Tongue (tissue), 2 donors: ENCODE results near the gene MEGF10. TPM values are rescaled to one million over a fixed set of nuclear protein-coding genes. Genes with fewer than 3 reads are reported as not detected.
"Not testable (repeated sequence)": the region's sequence is repeated elsewhere in the genome, so short reads cannot be mapped to it uniquely, and the experiment has no call there.

Source experiments
- DNase-seq: peaks from one replicate; pipeline ENCODE4 v3.0.0-alpha.2; 2015
- total RNA-seq: library from RNA; depleted of rRNA; stranded (reverse); fragments of >200 nt; gene quantifications from one replicate; pipeline ENCODE4 v1.2.3, GENCODE V29; 2014

The MEGF10 gene
- total RNA-seq, 1 donor from 2014 or later = 59.6 TPM

DNA sequence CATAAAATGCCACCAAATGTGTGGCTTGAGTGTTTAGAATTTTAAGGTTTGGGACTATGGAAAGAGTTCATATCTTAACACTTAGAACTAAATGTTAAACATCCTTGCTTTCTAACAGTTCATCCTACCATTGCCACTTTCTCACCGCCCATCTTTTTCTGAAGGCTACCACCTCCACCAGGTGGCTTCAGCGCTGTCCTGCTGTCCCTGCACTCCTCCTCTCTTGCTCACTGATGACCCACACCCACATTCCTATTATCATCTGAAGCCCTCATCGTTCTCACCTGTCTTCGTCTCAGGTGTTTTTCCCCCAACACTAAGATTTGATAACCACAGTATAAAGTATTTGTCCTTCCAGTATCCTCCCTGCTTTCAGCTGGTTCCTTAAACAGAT is 7.4 kb downstream of the MEGF10 start:
- no peak for DNase-seq

DNA sequence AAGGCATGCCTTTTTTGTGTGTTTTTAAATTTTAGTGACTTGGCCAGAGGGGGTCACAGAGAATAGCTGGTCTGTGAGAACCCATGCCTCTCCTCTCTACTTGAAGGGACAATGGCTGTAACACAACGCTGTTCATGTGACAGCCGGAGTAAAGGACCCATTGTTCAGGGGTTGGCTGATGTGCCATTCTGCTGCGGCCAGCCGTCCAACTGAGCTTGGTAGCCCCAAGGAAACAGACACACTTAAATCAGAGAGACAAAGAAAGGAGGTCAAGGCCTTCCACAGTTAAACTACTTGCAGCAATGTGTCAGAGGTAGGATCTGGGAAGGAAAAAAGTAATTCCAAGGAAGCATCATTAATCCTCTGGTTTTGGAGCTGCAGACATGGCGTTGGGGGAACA is 8.1 kb downstream of the MEGF10 start:
- no peak for DNase-seq

DNA sequence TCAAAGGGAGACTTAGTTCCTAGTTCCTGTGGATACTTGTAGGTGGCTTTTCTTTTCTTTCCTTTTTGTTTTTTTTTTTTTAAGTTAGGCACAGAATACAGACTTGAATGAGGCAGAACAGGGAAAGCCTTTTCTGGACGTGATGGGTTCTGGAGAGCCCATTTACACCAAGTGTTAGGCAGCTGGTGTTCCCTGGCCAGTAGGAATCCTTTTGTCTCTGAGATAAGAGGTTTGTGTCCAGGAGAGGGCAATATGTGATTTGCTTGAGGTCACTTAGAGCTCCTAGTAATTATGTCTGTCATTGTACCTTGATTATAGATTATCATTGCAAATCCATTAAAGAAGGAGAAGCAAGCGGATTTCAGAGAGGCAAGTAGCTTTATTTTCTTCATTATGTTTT is 9.1 kb downstream of the MEGF10 start:
- no peak for DNase-seq

DNA sequence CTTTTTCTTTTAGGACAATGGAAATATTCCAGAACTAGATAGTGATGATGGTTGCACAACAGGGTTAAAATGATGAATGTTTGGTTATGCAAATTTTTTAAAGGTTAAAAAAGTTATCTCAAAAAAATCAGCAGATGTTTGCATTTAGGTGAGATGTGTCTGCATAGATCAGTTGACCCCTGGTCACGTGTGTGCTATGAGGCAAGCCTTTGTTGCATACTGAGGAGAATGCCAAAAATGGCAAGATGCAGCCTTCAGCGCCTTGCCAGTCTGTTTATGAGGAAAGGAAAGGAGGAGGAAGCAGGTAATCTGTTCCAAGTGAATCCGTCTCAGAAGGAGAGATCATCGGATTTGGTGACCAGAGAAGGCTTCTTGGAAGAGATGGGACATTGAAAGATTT is 11.9 kb downstream of the MEGF10 start:
- DNase-seq = no peak

DNA sequence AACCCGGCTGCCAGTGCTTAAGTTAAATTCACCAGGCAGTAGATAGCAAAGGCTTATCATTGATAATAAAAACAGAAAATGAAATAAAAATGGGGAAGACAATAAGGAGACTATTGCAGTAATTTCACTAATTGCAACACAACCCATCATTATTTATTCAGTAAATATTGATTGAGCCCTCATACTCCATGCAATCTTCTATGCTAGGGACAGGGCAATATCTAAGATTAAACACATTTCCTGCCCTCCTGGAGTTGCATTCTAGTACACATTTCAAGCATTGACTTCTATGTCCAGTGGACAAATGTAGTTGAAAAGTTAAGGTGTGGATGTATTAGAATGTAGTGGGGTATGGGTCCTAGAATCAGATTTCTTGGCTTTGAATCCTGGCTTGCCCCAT is 12.8 kb downstream of the MEGF10 start:
- DNase-seq = no peak

DNA sequence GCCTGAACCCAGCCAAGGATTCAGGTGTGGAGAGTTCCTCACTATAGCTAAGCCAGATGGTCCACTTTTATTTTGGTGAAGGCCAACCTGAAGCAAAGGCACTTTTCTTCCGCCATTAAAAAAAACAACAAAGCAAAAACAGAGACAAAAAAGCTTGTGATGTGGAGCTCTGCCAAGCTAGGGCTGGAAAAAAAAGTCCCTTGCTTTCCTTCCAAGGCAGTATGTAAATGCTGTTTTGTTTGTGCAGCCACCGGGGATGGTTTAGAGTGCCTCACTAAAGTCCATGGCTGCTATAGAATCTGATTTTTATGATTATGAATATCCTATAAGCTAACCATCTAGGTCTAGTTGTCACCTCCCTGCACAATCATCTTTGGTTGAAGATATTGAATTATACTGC is 14.9 kb downstream of the MEGF10 start:
- DNase-seq = no peak

DNA sequence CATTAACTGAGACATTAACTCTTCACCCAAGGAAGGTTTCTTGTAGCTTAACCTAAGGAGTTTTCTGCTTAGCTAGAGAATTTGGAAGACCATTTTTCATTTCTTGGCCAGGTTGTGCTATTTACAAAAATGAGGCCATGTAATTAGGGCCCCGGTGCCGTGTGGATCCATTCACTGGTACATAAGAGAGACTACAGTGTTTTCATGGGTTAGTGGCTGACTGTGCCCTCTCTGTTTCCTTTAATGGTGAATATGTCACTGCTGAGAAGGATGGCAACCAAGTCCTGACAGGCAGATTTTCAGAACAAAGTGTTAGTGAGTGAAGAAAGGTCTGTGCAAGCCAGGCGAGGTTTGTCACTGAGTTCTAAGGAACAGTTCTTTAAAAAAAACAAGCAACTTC is 15.4 kb downstream of the MEGF10 start:
- DNase-seq = no peak

DNA sequence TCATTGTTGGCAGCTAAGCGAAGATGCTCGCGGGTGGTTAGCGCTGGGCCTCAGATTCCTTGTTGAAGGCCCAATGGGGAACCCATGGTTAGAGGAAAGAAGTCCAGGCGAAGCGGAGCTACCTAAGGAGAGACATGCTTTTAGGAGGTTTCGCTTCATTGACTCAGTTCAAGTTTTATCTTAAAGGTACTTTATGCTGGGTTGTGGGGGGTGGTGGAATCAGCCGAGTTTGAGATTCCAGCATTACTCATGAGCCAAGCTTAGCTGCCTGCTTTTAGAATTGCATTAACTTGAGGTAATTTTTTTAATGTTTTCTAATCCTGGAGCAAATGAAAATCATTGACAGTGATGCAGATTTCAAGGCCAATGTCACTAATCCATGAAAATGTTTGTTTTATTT is 16.1 kb downstream of the MEGF10 start:
- DNase-seq = no peak

DNA sequence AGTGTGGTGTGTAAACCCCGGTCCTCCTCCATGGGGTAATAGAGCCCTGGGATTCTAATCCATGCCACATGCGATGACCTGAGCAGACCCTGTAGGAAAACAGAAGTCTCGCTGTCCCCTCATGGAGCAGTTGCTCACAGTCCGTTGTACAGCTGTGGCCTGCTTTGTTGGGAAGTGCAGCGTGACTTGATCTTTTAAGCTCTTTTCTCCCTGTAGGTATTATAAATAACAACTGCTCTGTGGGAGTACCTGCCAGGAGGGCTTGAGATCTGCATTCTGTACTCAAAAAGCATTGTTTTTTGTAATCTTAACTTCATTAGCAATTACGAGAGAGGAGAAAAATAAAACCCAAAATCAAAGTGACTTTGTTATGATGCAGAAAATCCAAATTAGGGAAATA is 17.3 kb downstream of the MEGF10 start:
- DNase-seq = peak; percentile 80

DNA sequence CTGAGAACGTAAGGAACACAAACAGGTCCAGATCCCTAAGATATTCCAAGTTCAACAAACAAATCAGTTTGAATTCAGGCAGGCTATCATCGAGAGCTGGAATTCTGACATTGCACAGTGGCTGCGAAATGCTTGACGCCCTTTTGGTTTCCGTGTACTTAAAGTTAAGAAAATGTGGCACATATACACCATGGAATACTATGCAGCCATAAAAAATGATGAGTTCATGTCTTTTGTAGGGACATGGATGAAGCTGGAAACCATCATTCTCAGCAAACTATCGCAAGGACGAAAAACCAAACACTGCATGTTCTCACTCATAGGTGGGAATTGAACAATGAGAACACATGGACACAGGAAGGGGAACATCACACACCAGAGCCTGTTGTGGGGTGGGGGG is 17.7 kb downstream of the MEGF10 start:
- DNase-seq = not testable (repeated sequence)

DNA sequence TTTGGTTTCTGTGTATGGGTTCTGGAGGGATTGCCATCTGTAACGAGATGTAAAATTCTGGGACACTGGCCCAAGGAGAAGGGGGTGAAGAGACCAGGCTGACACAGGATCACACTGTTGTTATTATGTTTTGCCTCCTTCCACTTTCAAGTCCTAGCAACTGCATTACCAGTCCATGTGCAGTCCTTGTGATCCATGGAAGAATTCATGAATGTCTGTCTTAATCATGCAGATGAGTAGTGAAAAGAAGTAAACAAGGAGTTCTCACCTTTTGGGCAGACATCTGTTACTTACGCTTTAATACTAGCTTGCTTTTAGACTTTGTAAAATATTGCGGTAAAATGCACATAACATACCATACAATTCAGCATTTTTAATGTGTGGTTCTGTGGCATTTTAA is 18.3 kb downstream of the MEGF10 start:
- DNase-seq = no peak

DNA sequence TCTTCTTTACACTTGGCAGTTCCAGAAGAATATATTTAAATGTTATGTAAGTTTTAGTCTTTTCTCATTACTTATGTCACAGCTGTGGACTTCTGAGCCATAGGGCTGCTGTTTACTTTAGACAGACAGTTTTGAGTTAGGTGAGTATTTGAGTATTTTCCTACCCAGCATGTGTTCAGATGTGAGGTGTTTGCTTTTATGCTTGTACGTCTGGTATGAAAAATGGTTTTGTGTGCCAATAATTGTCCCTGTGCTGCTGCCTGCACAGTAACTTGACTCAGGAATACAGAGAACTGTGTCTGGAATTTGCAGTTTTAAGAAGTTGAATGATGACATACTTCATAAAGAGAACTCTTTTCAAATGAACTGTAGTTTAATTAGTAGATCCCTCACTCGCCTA is 20.8 kb downstream of the MEGF10 start:
- DNase-seq = peak; percentile 74

DNA sequence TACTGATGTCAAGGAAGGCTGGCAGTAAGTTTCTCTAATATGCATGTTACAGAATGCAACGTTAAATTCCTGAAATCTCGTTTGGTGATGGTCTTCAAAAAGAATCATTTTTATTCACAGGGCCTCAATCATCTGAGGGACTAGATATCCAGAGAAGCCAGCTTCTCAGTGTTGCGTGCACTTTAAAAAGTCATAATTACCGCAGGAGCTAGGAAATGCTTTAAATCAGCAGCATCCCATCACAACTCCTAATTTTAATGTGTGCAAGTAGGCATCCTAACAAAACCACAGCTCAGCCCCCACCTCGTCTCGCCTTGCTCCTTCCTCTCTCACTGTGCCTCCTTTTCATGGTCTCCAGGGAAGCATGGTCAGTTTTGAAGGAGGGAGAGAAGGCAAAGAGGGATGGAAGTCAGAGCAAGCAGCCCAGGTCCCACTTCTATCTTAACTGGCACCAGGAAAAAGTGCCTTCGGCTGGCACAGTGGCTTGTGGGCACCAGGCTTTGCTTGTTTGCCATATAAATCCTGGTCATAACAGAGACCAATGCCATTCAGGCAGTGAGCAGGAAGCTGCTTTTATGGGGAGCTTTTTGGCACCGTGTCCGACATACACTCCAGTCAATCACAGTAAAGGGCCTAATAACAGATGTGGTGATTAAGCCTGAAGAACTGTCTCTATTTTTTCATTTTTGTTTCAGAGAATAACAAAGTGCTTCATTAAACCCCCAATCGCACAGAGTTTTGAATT is 21.4 kb downstream of the MEGF10 start:
- peak; percentile 93 for DNase-seq

DNA sequence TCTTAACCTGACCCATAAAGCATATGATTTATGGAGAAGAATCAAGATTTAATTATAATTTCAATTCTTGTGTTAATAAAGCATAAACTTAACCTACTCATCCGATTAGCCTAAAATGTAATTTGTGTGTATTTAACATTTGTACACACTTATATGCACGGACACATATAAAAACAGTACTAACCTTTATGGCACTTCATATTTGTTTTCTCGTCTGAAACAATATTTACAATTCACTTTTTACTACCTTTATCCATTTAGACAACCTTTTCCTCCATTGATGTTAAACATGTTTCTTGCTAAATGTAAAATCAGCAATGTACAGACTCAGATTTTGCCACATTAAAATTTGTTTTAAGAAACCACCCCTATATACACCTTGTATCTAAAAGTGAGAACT is 22.8 kb downstream of the MEGF10 start:
- DNase-seq = no peak

DNA sequence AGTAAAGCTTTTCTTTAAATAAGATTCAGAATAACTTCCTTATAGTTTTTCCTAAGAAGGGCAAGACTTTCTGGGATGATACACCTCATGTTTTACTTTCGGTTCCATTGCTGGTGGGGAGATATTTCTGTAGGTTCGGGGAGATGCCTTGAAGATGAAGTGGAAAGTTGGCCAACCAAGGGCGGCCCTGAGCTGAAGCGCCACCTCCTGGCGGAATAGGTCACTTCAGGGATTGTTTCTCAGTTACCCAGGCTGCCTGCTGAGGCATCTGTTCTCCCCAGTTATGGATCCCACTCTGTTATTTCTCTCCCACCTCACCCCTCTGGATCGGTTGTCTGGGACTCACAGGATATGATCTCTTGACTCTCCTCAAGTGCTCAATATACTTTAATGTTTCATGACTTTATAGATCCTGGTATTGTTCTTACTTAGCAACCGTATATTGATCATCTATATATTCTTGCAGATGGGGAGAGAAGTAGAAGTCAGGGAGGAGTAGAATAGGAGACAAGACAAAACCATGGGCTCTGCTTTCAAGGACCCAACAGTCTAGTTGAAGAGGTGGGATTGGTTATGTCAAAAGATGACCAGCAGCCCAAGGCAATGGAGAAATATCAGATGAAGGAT is 23.4 kb downstream of the MEGF10 start:
- no peak for DNase-seq

DNA sequence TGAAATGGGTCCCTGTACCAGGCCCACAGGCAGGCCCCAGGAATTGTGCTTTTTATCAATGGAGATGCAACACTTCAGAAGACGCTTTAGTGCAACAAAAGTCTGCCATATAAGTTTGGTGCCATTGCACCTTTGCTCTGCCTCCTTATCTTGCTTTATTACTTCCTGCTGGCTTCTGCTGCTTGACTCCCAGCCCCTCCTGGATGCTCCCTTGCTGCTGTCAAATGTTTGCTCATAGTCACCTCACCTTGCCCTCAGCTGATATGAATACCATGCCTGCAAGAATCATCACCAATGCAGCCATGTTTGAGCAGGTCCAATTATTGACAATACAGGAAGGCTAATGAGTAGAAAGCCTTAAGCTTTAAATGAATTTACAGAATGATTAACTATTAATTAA is 25.4 kb downstream of the MEGF10 start:
- DNase-seq = no peak

DNA sequence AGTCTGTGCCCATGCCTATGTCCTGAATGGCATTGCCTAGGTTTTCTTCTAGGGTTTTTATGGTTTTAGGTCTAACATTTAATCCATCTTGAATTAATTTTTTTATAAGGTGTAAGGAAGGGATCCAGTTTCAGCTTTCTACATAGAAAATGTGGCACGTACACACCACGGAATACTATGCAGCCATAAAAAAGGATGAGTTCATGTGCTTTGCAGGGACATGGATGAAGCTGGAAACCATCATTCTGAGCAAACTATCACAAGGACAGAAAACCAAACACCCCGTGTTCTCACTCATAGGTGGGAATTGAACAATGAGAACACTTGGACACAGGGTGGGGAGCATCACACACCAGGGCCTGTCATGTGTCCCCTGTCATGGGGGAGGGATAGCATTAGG is 26.8 kb downstream of the MEGF10 start:
- DNase-seq = not testable (repeated sequence)

DNA sequence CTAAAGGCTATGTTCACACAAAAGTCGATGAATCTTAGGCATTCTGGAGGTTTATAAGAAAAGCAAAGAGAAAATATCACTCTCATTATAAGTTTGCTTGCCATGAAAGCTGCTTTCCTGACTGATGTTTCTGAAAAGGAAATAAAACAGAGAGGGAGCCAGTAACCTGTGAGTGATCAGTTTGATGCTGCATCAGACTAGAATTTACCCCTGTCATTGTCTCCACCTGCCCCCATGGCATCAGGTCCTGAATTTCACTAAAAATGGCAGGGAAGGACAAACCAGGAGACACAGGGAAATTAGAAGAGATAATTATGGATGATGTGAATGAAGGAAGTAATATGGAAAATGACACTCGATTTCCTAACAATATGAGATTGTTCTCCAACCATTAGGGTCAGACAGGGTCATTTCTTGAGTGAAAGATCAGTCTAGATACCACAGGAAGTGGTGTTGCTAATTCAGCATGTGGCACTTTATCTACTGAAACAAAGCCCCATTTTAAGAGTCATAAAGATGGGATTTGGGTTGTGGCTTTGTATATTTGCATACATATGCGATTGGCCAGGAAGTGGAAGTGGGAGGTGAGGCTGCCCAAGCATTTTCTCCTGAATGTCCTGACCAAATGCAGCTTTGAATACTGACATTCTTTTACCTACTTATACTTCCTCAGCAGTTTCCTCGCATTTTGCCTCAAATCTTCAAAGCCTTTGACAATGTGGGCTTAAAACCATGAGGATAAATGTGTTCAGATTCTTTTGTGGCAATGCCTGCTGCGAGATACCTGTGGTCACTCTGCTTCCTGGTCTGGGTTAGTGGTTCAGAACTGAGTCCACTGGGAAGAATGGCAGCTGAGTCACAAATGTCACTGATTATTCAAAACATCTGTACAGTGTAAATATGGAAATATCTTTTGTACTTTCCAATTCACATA is 29.7 kb downstream of the MEGF10 start:
- DNase-seq = no peak

DNA sequence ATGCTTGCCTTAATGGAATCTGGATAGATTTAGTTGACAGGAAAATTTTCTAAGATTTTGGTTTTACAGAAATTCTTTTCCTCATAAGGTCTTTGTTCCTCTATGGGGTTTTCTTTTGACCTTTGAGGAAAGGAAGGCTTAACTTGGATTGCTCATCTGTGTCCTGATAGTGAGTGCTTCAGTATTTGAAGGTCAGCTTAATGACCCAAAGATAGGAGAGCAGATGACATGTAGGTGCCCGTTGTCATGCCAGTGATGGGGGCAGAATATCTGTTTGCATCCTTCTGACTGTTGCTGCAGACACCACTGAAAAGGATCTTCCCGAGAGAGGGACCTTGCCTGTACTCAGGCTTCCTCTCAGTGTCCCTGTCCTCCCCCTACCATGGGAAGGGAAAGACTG is 30.9 kb downstream of the MEGF10 start:
- DNase-seq = no peak

DNA sequence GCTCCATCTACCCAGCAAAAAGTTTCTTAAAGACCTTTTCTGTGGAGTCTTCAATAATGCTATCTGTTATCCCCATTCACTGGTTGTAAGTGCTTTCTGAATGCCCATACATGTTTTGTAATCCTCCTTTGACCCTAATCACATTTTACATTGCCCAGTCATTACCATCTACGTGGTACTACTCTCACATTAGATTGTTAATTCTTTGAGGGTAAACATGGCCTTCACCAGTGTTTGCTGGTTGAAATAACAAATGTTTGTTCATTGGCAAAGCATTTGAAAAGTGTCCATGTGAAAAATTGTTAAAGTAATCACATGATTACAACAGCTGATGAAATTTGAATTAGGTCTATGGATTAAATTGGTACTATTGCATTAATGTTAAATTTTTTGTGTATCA is 31.8 kb downstream of the MEGF10 start:
- DNase-seq = no peak

DNA sequence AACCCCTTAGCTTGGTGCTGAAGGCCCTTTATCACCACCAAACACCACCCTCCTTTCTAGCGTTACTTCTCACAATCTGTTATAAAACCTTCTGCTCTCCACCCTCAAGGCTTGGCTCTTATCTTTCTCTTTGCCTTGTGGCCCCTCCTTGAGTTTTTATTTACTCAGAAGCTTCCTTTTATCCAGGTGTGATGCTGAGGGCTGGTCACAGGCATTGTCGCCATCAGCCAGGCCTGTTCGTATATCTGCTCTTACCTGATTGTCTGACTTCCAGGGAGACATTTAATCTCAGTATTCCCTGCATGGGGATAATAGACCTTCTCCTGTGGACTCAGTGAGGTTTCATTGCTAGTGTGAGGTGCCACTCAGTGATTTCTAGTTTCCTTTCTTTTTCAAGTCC is 34.2 kb downstream of the MEGF10 start:
- DNase-seq = no peak

DNA sequence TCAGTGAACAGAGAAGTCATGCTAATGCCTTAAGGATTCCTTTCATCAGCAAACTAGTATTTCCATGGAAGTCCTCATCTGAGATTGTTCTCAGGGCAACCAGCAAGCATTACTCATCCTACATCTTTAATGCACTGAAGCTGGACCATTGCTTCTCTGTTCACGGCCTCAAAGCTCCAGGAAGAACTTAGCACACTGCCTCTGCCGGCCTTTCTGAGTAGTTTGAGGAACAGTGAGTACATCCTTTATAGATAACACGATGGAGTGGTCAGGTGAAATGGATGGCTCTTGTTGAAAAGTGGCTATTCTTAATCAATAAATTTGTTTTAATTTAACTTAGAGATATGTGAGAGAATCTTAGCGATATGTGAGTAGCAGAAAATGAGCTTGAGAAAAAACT is 35.8 kb downstream of the MEGF10 start:
- no peak for DNase-seq
